GM12878 (cell line): ENCODE results near the gene BTBD8. TPM values are rescaled to one million over a fixed set of nuclear protein-coding genes. Genes with fewer than 3 reads are reported as not detected.

Experiments used
- ATAC-seq: fragments of 200-7000 bp; cut with Tn5 transposase; 3 replicates; pipeline ENCODE4 v1.9.1; 2020; ENCODE audit warnings: mild to moderate bottlenecking, moderate library complexity
- BruUV-seq: library from RNA; stranded (reverse); fragments of 400-500 nt; replicated peaks from 2 replicates; lab custom pipeline; 2021; lab: Mats Ljungman, UMichigan
- CTCF ChIA-PET: fragments of 300-600 bp; sonication (Branson Sonifier 250); formaldehyde crosslinking; extraction: SDS; loops from one replicate; lab custom pipeline; 2021; ENCODE audit warnings: inconsistent platforms; lab: Yijun Ruan, JAX
- POLR2A ChIA-PET: fragments of 350-600 bp; formaldehyde crosslinking; extraction: SDS; loops from one replicate; lab custom pipeline; 2021; ENCODE audit warnings: inconsistent platforms; lab: Charles Lee
- RAD21 ChIA-PET: fragments of 300-600 bp; sonication (Branson Sonifier 250); formaldehyde crosslinking; loops from one replicate; lab custom pipeline; 2023; ENCODE audit warnings: antibody characterized with exemption; ENCODE audit not compliant: unreplicated experiment; lab: Charles Lee
- SMC1A ChIA-PET: fragments of 300-600 bp; sonication (Branson Sonifier 250); formaldehyde crosslinking; loops from one replicate; lab custom pipeline; 2023; ENCODE audit not compliant: unreplicated experiment, uncharacterized antibody; lab: Charles Lee
- DNase-seq: peaks from one replicate; pipeline ENCODE4 v3.0.0-alpha.2; 2011; ENCODE audit warnings: low read depth, low spot score
- FAIRE-seq: peaks from 3 replicates; lab custom pipeline; 2011; peaks lifted over from hg19 to GRCh38; lab: Jason Lieb, UNC
- H2AFZ ChIP-seq: 2 replicates; pipeline ENCODE4 v1.6.0; 2011; ENCODE audit warnings: low read depth, low read length, control low read depth; ENCODE audit not compliant: control insufficient read depth
- H3K27ac ChIP-seq: 2 replicates; pipeline ENCODE4 v1.5.1; 2011; ENCODE audit warnings: control low read depth; ENCODE audit not compliant: control insufficient read depth, insufficient read depth
- H3K27me3 ChIP-seq, 2 experiments: replicated peaks in 1 of 2; 2 replicates each; pipeline versions ENCODE4 v1.6.0 to v1.6.1; 2011; ENCODE audit warnings: low read length in 1 of 2; ENCODE audit not compliant: control insufficient read depth in 2 of 2, insufficient read depth in 2 of 2
- H3K36me3 ChIP-seq, 2 experiments: 2 replicates each; pipeline ENCODE4 v1.5.1; 2011; ENCODE audit warnings: low read length in 1 of 2; ENCODE audit not compliant: control insufficient read depth in 2 of 2, insufficient read depth in 2 of 2
- H3K4me1 ChIP-seq: 2 replicates; pipeline ENCODE4 v1.6.1; 2011; ENCODE audit warnings: mild to moderate bottlenecking, low read length, moderate library complexity, mixed read lengths; ENCODE audit not compliant: control insufficient read depth, insufficient read depth
- H3K4me2 ChIP-seq: 2 replicates; pipeline ENCODE4 v1.6.0; 2011; ENCODE audit warnings: control low read depth; ENCODE audit not compliant: control insufficient read depth, insufficient read depth
- H3K4me3 ChIP-seq: fragments of 200-600 bp; sonication (generic); 2 replicates; pipeline ENCODE4 v1.5.1; 2016
- H3K79me2 ChIP-seq: 2 replicates; pipeline ENCODE4 v1.6.0; 2011; ENCODE audit warnings: low read length; ENCODE audit not compliant: control insufficient read depth, insufficient read depth
- H3K9ac ChIP-seq: 2 replicates; pipeline ENCODE4 v1.8.0; 2011; ENCODE audit warnings: low read length, control low read depth, mixed read lengths; ENCODE audit not compliant: control insufficient read depth, insufficient read depth
- H3K9me3 ChIP-seq: replicated peaks from 3 replicates; pipeline ENCODE4 v1.5.1; 2011; ENCODE audit warnings: mild to moderate bottlenecking, low read length; ENCODE audit not compliant: control insufficient read depth, insufficient read depth
- H4K20me1 ChIP-seq: 2 replicates; pipeline ENCODE4 v1.6.0; 2011; ENCODE audit not compliant: control insufficient read depth, insufficient read depth
- CBFB ChIP-seq: IDR thresholded peaks from 2 replicates; pipeline ENCODE4 v1.6.1; 2016; ENCODE audit warnings: antibody characterized with exemption, low read depth
- CBX5 ChIP-seq: sonication (generic); IDR thresholded peaks from 2 replicates; pipeline ENCODE4 v1.6.1; 2016; ENCODE audit warnings: low read depth, moderate library complexity, mild to moderate bottlenecking, inconsistent platforms
- DPF2 ChIP-seq: fragments of 450-650 bp; IDR thresholded peaks from 2 replicates; pipeline ENCODE4 v1.6.1; 2017; ENCODE audit warnings: mild to moderate bottlenecking
- EGR1 ChIP-seq, 2 experiments: IDR thresholded peaks; 1 replicate in 1 of 2; 2 replicates in 1 of 2; pipeline ENCODE4 v1.6.1; 2011 to 2012; ENCODE audit warnings: low read depth in 2 of 2, low read length in 2 of 2, borderline replicate concordance in 1 of 2, mild to moderate bottlenecking in 1 of 2, moderate library complexity in 1 of 2
- GATAD2B ChIP-seq: fragments of 450-650 bp; conservative IDR thresholded peaks from 2 replicates; pipeline ENCODE4 v1.6.1; 2017; ENCODE audit warnings: low read depth, mild to moderate bottlenecking, moderate library complexity
- HDAC2 ChIP-seq: fragments of 200-600 bp; sonication (generic); IDR thresholded peaks from 2 replicates; pipeline ENCODE4 v1.6.1; 2017
- HDAC6 ChIP-seq: fragments of 200-600 bp; sonication (generic); IDR thresholded peaks from one replicate; pipeline ENCODE4 v1.8.0; 2017; ENCODE audit warnings: antibody characterized with exemption; ENCODE audit not compliant: unreplicated experiment
- JUNB ChIP-seq: IDR thresholded peaks from 2 replicates; pipeline ENCODE4 v1.6.1; 2016; ENCODE audit warnings: antibody characterized with exemption, mild to moderate bottlenecking
- MTA3 ChIP-seq: IDR thresholded peaks from 2 replicates; pipeline ENCODE4 v1.6.1; 2012; ENCODE audit warnings: low read length, inconsistent platforms, borderline replicate concordance
- MXI1 ChIP-seq: fragments of 150-350 bp; IDR thresholded peaks from 2 replicates; pipeline ENCODE4 v1.6.1; 2011; ENCODE audit warnings: low read depth, mild to moderate bottlenecking, inconsistent platforms, low read length, improper control_type of control experiment
- PRDM15 ChIP-seq: fragments of 450-650 bp; formaldehyde crosslinking; IDR thresholded peaks from 2 replicates; pipeline ENCODE4 v1.4.0; 2020; ENCODE audit warnings: mild to moderate bottlenecking, moderate library complexity
- RUNX3 ChIP-seq: IDR thresholded peaks from 2 replicates; pipeline ENCODE4 v1.6.1; 2012; ENCODE audit warnings: low read length, inconsistent platforms
- SREBF1 ChIP-seq: IDR thresholded peaks from 2 replicates; pipeline ENCODE4 v1.6.1; 2012; ENCODE audit warnings: mild to moderate bottlenecking, low read length
- STAT3 ChIP-seq: IDR thresholded peaks from 2 replicates; pipeline ENCODE4 v1.6.1; 2011; ENCODE audit warnings: low read depth, low read length, improper control_type of control experiment
- TCF3 ChIP-seq: IDR thresholded peaks from 2 replicates; pipeline ENCODE4 v1.6.1; 2012; ENCODE audit warnings: low read depth, mild to moderate bottlenecking, low read length, borderline replicate concordance; ENCODE audit not compliant: insufficient read depth
- YY1 ChIP-seq: IDR thresholded peaks from 2 replicates; pipeline ENCODE4 v1.6.1; 2011; ENCODE audit warnings: low read depth, mild to moderate bottlenecking, low read length
- ZNF207 ChIP-seq: fragments of 450-650 bp; IDR thresholded peaks from 2 replicates; pipeline ENCODE4 v1.6.1; 2014; ENCODE audit warnings: antibody characterized with exemption, mild to moderate bottlenecking, borderline replicate concordance
- ZNF592 ChIP-seq: fragments of 450-650 bp; IDR thresholded peaks from 2 replicates; pipeline ENCODE4 v1.6.1; 2017; ENCODE audit warnings: mild to moderate bottlenecking, moderate library complexity
- WGBS: methylation state at CpG from one replicate; pipeline ENCODE4 v1.1.6; 2016; ENCODE audit warnings: low lambda C conversion rate; ENCODE audit not compliant: insufficient replicate concordance, insufficient coverage; ENCODE audit errors: missing lambda C conversion rate; 5-methylcytosine and 5-hydroxymethylcytosine counted together
- in situ Hi-C: fragments of 300-500 bp; cut with MboI; formaldehyde crosslinking; loops from 9 replicates; pipeline ENCODE4 v1.14.3; 2018; ENCODE audit warnings: mixed read lengths
- intact Hi-C: fragments of 100-400 bp; cut with micrococcal nuclease; formaldehyde crosslinking; loops from one replicate; pipeline ENCODE4 v1.14.2; 2022; ENCODE audit not compliant: unreplicated experiment
- polyA plus RNA-seq, 11 experiments: library from polyadenylated mRNA; depleted of rRNA in 4 of 11; unstranded in 6 of 11; stranded (reverse) in 5 of 11; fragments of >200 nt; fragmentation: Nextera tagmentation in 4 of 11; fragmentation: Illumina TruSeq in 1 of 11; extraction: Ambion mirVana in 4 of 11; extraction: Trizol in 1 of 11; gene quantifications; 1 replicate in 1 of 11; 2 replicates in 10 of 11; pipeline versions ENCODE4 v1.2.1 to v1.2.3, GENCODE V29; 2011 to 2016; ENCODE audit warnings: inconsistent platforms in 2 of 11, missing spikeins in 2 of 11, low read depth in 1 of 11
- total RNA-seq, 4 experiments: library from RNA; depleted of rRNA in 3 of 4; stranded (reverse); fragments of >200 nt in 3 of 4; fragmentation: Illumina TruSeq in 1 of 4; extraction: Trizol in 1 of 4; gene quantifications; 2 replicates each; pipeline versions ENCODE4 v1.2.1 to v1.2.3, GENCODE V29; 2013 to 2021

BTBD8 gene
- total and polyA plus RNA-seq, 10 of the 15 experiments (the other 5 are each of a cell fraction or from before 2014, with no cell fraction given) = 0.07 to 0.32 (median 0.19) TPM; not detected in 1

- no peak for TF ChIP-seq HDAC6
- TF ChIP-seq DPF2 = no peak
- TF ChIP-seq SREBF1 = no peak
- TF ChIP-seq CBX5 = no peak
- no peak for TF ChIP-seq PRDM15
Measured at GRCh38 chr1:92085727-92086126, 5.6 kb downstream of the BTBD8 start (continued).

- no peaks in the 10 kb centered on the region for H4K20me1 ChIP-seq
- TF ChIP-seq TCF3 (no peak), EGR1 (IDR thresholded peaks at IDR 0.05; ENCODE audit: borderline replicate concordance in 1 of 2, low read depth in 2 of 2, low read length in 2 of 2) (no peak), MTA3 (no peak), HDAC2 (no peak), STAT3 (no peak), MXI1 (no peak), YY1 (no peak), GATAD2B (no peak), ZNF207 (no peak), CBFB (no peak), ZNF592 (no peak), JUNB (no peak), RUNX3 (no peak)
- H3K4me3 ChIP-seq = no peak overlapping the region
- FAIRE-seq (no peak), ATAC-seq (no peak), DNase-seq (no peak)
- in situ Hi-C loops (no loop called here), intact Hi-C loops (no loop called here)
- H3K9me3 ChIP-seq = no peaks in the 10 kb centered on the region; the same call in 2 of the 3 replicates
- H3K79me2 ChIP-seq = no peaks in the 10 kb centered on the region
- 52% methylated on average over 1 of the region's 1 CpG for whole genome bisulfite sequencing
- H2AFZ ChIP-seq = no peak overlapping the region
- ChIA-PET CTCF (no interaction called here), POLR2A (no interaction called here), SMC1A (no interaction called here), RAD21 (no interaction called here)
- H3K9ac ChIP-seq = no peak overlapping the region
- no peak overlapping the region for H3K27ac ChIP-seq
- H3K4me1 ChIP-seq = no peaks in the 10 kb centered on the region
- H3K36me3 ChIP-seq = no peaks in the 10 kb centered on the region
- H3K4me2 ChIP-seq = no peak overlapping the region
- no peaks in the 10 kb centered on the region for H3K27me3 ChIP-seq
- BruUV-seq = no TSS peak
Measured at GRCh38 chr1:92087542-92087941, 7.4 kb downstream of the BTBD8 start.
